Lower lobe of right lung (tissue), 2 donors: Measurements from ENCODE around the gene TMF1. TPM values are rescaled to one million over a fixed set of nuclear protein-coding genes. Genes with fewer than 3 reads are reported as not detected.

Experiments used
- ATAC-seq, 2 donors: fragments of 200-7000 bp; cut with Tn5 transposase; one replicate each; pipeline ENCODE4 v1.9.1; 2020 to 2022; ENCODE audit warnings: mild to moderate bottlenecking in 2 of 2, moderate library complexity in 2 of 2
- DNase-seq: peaks from one replicate; pipeline ENCODE4 v3.0.0-alpha.2; 2020
- H3K27ac ChIP-seq: fragments of 200-600 bp; one replicate; pipeline ENCODE4 v1.8.0; 2022
- H3K27me3 ChIP-seq: fragments of 200-600 bp; one replicate; pipeline ENCODE4 v1.8.0; 2022; ENCODE audit warnings: low read depth
- H3K36me3 ChIP-seq: fragments of 200-600 bp; one replicate; pipeline ENCODE4 v1.8.0; 2022; ENCODE audit warnings: mild to moderate bottlenecking
- H3K4me1 ChIP-seq: fragments of 200-600 bp; one replicate; pipeline ENCODE4 v1.8.0; 2022
- H3K4me3 ChIP-seq: fragments of 200-600 bp; one replicate; pipeline ENCODE4 v1.8.0; 2022; ENCODE audit warnings: mild to moderate bottlenecking
- H3K9me3 ChIP-seq: fragments of 200-600 bp; one replicate; pipeline ENCODE4 v1.8.0; 2022
- CTCF ChIP-seq: fragments of 200-600 bp; IDR thresholded peaks from one replicate; pipeline ENCODE4 v1.8.0; 2022; ENCODE audit warnings: antibody characterized with exemption, mild to moderate bottlenecking
- intact Hi-C: fragments of 100-400 bp; cut with DNase I; formaldehyde crosslinking; loops from one replicate; pipeline ENCODE4 v1.11.0; 2022
- total RNA-seq: library from RNA; stranded (reverse); fragmentation: NEBNext Ultra II Directional; extraction: Animal tissue kit (Norgen Biotek cat#: 25700); gene quantifications from one replicate; pipeline ENCODE4 v1.2.1, GENCODE V29; 2021
- donor health status: DM: no; HTN: yes; CAD: no; lungs with severe emphysema.

Gene TMF1
- total RNA-seq, 1 donor from 2014 or later = 40.0 TPM

GRCh38 chr3:69082805-69083204, 30.7 kb upstream of the TMF1 start:
- peaks cover 72% of the 10 kb centered on the region for H3K4me1 ChIP-seq

GRCh38 chr3:69082361-69082760, 30.2 kb upstream of the TMF1 start:
- Histone ChIP-seq H3K4me3 (no peak overlapping the region), H3K27ac (peak overlapping the region; percentile 92), H3K27me3 (no peaks in the 10 kb centered on the region), H3K4me1 (peaks cover 72% of the 10 kb centered on the region), H3K9me3 (no peaks in the 10 kb centered on the region), H3K36me3 (no peaks in the 10 kb centered on the region)
- ATAC-seq = no peak
- DNase-seq = no peak
- TF ChIP-seq CTCF = no peak
- intact Hi-C loops = no loop called here

More at GRCh38 chr3:69082805-69083204, 30.7 kb upstream of the TMF1 start:
- Histone ChIP-seq H3K36me3 (no peaks in the 10 kb centered on the region), H3K4me3 (no peak overlapping the region), H3K27ac (peak overlapping the region; percentile 92), H3K27me3 (no peaks in the 10 kb centered on the region), H3K9me3 (no peaks in the 10 kb centered on the region)
- TF ChIP-seq CTCF = no peak
- peak; percentile 27 to 53 for ATAC-seq
- DNase-seq = no peak
- intact Hi-C loops = no loop called here

GRCh38 chr3:69081583-69082262, 29.6 kb upstream of the TMF1 start:
- Histone ChIP-seq H3K36me3 (peaks cover under 1% of the 10 kb centered on the region), H3K27ac (peak overlapping the region; percentile 92), H3K4me3 (no peak overlapping the region), H3K4me1 (peaks cover 69% of the 10 kb centered on the region), H3K27me3 (no peaks in the 10 kb centered on the region), H3K9me3 (no peaks in the 10 kb centered on the region)
- ATAC-seq (no peak), DNase-seq (no peak)
- intact Hi-C loops = no loop called here
- TF ChIP-seq CTCF = no peak

GRCh38 chr3:69080233-69080920, 28.2 kb upstream of the TMF1 start, which contains the start of gene UBA3:
Gene UBA3, minus strand, starts transcription at chr3:69080365. Its CDS starts 12 bp downstream, at chr3:69080353.
- H3K4me3 ChIP-seq = peak within 1 kb of the TSS; percentile 93
- H3K27ac ChIP-seq = peak within 1 kb of the TSS; percentile 88
- DNase-seq (peak; percentile 95), ATAC-seq (peak; percentile 87 to 93)
- no peaks in the 10 kb centered on the region for H3K9me3 ChIP-seq
- H3K36me3 ChIP-seq = peaks cover 10% of the 10 kb centered on the region
- no peaks in the 10 kb centered on the region for H3K27me3 ChIP-seq
- intact Hi-C loops = no loop called here
- TF ChIP-seq CTCF = no peak
- H3K4me1 ChIP-seq = peaks cover 64% of the 10 kb centered on the region

GRCh38 chr3:69079269-69080159, 27.4 kb upstream of the TMF1 start:
- H3K36me3 ChIP-seq = peaks cover 15% of the 10 kb centered on the region
- peak overlapping the region; percentile 93 for H3K4me3 ChIP-seq
- intact Hi-C loops = no loop called here
- peaks cover 62% of the 10 kb centered on the region for H3K4me1 ChIP-seq
- peak overlapping the region; percentile 88 for H3K27ac ChIP-seq
- H3K27me3 ChIP-seq = no peaks in the 10 kb centered on the region
- H3K9me3 ChIP-seq = no peaks in the 10 kb centered on the region
- DNase-seq (no peak), ATAC-seq (peak; percentile 56 to 63)
- TF ChIP-seq CTCF = no peak
